Keratinocyte (primary cell): ENCODE data around the gene ARL17A.
"Not testable (repeated sequence)": the region's sequence is repeated elsewhere in the genome, so short reads cannot be mapped to it uniquely, and the experiment has no call there.

Source experiments
- EZH2 ChIP-seq: IDR thresholded peaks from one replicate; pipeline ENCODE4 v1.6.1; 2012; ENCODE audit warnings: inconsistent platforms, mild to moderate bottlenecking, low read length, moderate library complexity
- TF ChIP-seq, protein P1 (sequence below), 3 experiments: IDR thresholded peaks in 1 of 3; conservative IDR thresholded peaks in 1 of 3; optimal IDR thresholded peaks in 1 of 3; 2 replicates in 2 of 3; 3 replicates in 1 of 3; pipeline versions ENCODE3 to v1.5.1; 2011; ENCODE audit warnings: low read length in 3 of 3, mild to moderate bottlenecking in 3 of 3, moderate library complexity in 2 of 3, control low read depth in 1 of 3, inconsistent platforms in 1 of 3; ENCODE audit not compliant: insufficient read depth in 2 of 3; ENCODE audit errors: extremely low read depth in 1 of 3

- TF ChIP-seq, protein P1, sequence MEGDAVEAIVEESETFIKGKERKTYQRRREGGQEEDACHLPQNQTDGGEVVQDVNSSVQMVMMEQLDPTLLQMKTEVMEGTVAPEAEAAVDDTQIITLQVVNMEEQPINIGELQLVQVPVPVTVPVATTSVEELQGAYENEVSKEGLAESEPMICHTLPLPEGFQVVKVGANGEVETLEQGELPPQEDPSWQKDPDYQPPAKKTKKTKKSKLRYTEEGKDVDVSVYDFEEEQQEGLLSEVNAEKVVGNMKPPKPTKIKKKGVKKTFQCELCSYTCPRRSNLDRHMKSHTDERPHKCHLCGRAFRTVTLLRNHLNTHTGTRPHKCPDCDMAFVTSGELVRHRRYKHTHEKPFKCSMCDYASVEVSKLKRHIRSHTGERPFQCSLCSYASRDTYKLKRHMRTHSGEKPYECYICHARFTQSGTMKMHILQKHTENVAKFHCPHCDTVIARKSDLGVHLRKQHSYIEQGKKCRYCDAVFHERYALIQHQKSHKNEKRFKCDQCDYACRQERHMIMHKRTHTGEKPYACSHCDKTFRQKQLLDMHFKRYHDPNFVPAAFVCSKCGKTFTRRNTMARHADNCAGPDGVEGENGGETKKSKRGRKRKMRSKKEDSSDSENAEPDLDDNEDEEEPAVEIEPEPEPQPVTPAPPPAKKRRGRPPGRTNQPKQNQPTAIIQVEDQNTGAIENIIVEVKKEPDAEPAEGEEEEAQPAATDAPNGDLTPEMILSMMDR (optimal IDR thresholded peaks at IDR 0.05 in 1 of 3, IDR thresholded peaks at IDR 0.05 in 1 of 3, conservative IDR thresholded peaks at IDR 0.05 in 1 of 3; ENCODE audit: extremely low read depth in 1 of 3, insufficient read depth in 2 of 3, low read length in 3 of 3) = not testable (repeated sequence)
- not testable (repeated sequence) for TF ChIP-seq EZH2
These were observed 18.9 kb upstream of the ARL17A start for GRCh38 chr17:46598344-46598931.
